Activated gamma-delta T cell (primary cell): ENCODE measurements around the gene KIAA1614.
"Not testable (repeated sequence)": the region's sequence is repeated elsewhere in the genome, so short reads cannot be mapped to it uniquely, and the experiment has no call there.

Source experiments
- DNase-seq: peaks from one replicate; lab custom pipeline; 2025; lab: John Stamatoyannopoulos, UW

The KIAA1614 gene

DNA sequence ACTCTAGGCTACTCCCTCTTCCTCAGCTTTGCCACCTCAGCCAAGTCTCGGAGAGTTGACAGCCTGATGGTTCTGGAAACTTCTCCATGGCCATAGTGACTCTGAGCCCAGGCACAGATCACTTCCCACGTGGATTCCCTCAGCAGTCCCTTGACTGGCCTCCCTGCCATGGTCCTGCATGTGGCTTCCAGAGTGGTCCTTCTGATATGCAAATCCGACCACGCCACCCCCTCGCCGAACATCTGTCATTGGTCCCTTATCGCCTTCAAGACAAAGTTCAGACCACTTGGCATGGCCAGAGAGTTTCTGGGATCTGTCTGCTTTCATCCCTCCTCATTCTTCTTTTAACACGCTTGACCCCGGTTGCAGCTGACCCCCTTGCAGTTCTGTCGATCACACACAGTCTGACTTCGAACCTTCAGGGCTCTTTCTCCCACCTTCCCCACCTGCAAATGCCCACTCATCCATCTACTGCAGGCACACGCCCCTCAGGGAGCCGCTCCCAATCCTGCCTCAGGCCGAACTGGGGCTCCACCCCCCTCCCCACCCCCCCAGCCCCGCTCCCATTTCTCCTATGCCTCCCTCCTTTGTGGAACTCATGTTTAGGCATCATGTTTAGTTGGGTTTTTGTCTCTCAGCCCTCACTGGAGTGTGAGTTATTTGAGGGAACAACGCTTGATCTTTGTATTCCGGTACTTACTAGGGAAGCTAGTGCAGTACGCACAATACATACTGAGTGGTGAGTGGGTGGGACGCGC is 29.0 kb downstream of the KIAA1614 start:
- DNase-seq, result no peak

DNA sequence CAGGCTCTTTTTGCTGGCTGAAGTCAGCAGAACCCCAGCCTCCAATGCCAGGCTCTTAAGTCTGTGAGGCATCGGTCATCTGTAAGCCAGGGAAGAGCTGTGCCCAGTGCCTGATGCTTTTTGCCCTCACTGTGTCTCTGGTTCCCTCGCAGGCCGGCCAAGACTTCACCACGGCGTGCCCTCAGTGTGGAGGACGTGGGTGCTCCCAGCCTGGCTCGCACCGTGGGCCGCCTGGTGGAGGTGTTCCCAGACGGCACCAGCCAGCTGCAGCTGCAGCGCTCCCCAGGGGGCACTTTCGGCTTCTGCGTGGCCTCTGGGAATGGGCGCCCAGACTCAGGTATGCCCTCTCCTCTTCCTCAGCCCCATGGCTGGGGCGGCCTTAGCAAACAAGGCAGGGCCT is 32.5 kb downstream of the KIAA1614 start:
- DNase-seq, result no peak

DNA sequence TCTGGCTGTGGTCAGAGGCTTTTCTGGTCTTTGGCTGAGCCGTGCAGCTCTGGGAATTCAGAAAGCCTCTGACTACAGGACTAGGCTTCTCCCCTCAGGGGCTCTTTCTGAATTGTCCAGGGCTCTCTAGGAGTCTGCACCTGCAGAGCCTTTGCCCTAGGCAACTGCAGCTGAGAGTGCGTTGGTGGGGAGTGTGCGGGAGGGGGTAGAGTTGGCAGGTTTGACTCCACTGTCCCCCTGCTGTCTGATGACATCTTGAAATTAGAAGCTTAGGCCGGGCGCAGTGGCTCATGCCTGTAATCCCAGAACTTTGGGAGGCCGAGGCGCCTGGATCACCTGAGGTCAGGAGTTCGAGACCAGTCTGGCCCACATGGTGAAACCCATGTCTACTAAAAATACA is 32.9 kb downstream of the KIAA1614 start:
- DNase-seq, result no peak

DNA sequence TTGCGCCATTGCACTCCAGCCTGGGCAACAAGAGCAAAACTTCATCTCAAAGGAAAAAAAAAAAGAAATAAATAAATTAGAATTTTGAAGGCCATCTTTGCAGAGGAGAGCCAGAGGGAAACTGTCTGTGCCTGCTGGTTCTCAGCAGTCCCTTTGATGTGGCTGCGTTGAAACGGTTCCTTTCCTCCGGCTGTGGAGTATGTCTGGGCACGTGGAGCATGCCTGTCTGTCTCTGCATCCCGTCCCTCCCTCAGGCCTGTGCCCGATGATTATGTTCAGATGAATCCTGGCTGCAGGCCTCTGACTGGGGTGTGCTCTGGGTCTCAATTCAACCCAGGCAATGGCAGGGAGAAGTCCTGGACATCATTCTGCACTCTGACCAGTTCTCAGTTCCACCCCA is 33.4 kb downstream of the KIAA1614 start:
- DNase-seq, result no peak

- no peak for DNase-seq
Observed at GRCh38 chr1:180946541-180947498, 34.1 kb downstream of the KIAA1614 start.

- DNase-seq, result no peak
Observed at GRCh38 chr1:180947499-180947885, 34.8 kb downstream of the KIAA1614 start.

DNA sequence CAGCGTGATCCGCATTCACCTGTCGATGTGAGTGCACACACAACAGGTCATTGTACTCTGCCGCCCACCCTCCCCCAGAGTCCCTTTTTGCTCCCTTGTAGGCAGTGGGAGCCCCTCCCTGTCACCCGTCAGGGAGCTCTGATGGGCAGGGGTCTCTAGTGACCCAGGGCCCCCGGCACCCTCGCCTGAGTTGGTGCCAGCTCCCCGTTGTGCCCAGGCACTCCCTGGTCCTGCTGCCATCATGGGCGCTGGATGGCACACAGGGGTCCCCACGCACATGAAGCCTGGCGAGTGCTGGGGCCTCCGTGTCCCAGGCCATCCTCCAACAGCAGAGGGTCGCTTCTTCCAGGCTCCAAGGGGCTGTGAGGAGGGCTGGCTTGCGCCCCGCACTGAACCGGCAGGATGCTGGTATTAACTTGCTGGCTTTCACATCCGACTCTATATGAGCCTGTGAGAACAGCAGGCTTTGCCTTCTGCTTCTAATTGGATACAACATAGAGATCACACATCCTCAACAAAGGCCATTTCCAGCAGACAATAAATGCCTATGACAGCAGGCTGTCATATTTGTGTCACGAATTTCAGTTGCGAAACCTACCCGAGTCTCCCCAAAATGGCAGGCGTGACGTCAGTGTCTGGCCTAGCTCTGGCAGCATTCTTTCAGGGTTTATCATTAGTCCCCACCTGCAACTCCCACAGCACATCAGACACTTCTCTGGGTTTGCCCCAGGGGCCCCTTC is 35.4 kb downstream of the KIAA1614 start:
- DNase-seq, result no peak

DNA sequence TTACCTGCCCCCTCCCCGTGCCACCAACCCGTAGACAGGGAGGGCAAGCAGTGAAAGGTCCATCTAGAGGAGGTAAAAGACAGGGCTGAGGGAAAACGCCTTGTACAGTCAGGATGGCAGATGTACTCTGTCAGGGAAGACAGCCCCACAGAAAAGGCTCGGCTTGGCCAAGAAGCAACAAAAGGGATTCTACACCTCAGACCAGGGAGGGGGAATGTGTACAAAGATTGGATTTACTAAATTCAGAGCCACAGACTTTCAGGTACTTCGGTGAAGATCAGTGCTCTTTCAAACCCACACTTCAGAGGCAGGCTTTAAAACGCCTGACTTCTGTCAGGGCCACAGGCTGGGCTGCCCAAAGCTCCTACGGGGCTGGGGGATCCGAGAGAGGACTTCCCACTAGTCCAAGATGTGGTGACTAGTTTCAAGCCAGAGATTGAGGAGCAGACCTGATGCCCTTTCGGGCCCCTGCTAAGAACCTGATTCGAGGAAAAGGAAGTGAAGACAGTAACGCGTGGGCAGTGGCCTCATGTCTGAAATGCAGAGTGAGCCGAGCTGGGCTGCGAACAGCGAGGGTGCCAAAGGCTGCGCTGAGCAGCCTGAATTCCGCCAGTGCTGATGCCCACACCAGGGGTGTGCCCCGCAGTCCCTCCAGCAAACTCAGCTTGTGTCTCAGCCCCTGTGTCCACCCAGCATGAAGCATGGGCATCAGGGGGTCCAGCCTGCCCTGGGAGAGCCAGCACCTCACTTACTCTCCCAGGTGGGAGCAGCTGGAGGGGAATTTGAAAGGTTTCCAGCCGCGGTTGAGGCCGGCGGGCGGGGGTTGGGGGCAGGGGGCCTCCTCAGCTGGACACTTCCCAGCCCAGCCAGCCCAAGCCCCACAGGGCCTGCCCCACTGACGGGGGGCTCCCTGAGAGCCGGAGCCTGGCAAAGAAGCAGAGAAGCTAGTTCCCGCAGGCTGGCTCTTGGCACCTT is 36.2 kb downstream of the KIAA1614 start:
- DNase-seq, result no peak

DNA sequence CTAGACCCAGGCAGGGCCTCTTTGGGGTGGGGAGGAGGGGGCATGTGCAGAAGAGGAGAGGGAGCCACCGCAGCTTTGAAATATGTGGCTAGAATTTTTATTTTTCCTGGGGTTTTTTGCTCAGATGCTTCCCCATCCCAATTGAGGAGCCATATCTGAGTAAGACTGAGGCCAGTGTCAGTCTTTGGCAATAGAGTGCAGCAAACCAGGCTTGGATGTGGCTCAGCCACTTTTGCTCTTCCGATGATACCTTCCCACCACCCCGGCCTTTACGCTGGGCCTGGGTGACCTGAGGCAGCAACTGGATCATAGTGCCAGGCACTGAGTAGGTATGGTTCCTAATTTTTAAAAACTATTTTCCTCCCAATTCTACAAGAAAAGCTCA is 36.9 kb downstream of the KIAA1614 start:
- DNase-seq, result no peak

GRCh38 chr1:180950321-180950720 is 37.6 kb downstream of the KIAA1614 start:
- DNase-seq, result no peak

DNA sequence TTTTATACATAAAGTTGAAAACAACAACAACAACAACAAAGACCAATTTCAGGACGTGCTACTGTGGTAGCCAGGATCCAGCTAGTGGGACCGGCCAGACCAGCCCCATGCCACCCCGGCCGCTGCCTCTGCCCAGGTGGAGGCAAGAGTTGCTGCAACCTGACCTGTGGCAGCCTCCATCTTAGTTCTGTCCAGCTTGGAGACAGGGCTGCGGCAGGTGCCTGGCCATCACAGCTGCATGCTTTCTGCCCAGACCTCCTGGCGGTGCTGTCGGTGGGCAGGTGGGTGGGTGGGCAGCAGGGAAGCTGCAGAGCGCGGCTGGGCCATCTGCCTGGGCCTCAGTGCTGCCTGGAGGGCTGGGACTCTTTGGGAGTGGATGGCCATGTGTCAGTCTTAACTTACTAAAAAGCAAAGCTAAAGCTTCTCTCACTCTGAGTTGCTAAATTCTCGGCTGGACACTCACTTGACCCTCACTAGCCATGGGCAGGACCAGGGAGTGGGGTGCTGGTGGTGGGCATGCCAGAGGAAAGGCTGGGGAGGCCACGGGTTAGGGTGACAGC is 38.6 kb downstream of the KIAA1614 start:
- DNase-seq, result no peak

- DNase-seq, result no peak
Observed at GRCh38 chr1:180951836-180952656, 39.3 kb downstream of the KIAA1614 start.

DNA sequence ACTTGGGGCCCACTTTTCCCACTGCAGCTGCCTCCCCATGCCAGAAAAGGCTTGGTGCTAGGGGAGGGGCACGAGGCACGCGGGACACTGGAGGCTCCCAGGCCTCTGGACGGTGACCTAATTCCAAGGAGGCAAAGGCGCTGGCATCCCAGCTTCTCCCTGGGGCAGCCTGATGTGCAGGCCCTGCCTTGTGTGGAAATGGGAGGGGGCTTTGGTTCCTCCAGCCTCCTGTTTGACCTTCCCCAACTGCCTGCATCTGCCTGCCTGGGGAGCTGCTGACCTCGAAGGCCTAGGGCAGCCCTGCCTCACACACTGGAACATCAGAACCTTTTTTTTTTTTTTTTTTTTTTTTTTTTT is 39.9 kb downstream of the KIAA1614 start:
- no peak for DNase-seq

DNA sequence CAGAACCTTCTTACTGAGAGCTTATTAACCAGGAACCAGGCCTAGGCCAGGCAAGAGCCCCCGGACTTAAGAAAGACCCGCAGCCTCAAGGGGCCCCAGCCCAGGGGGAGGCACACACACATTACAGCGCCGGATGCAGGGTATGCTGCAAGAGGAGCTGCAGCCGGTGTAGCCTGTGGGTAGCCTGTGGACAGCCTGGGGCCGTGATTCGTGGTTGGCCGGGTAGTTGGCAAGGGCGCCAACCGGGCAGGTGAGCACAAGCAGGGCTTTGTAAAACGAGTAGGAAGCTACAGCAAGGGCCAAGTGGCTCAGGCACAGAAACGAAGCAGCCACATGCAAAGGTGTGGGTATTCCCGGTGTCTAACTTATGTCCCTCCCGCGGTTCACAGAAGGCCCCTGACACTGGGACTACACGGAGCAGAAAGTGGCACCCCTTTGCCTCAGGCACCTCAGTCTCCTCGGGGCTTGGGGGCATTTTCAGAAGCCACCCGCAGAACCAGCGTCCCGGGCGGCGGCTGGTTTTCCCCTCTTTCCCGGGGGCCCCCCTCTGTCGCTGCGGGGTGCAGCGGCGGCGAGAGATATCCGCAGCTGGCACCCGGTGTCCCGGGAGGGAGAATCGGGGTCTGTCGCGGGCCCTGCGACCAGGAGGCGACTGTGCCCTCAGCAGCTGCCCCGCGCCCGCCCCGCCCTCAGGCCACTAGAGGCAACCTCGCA is 40.8 kb downstream of the KIAA1614 start:
- DNase-seq, result no peak

DNA sequence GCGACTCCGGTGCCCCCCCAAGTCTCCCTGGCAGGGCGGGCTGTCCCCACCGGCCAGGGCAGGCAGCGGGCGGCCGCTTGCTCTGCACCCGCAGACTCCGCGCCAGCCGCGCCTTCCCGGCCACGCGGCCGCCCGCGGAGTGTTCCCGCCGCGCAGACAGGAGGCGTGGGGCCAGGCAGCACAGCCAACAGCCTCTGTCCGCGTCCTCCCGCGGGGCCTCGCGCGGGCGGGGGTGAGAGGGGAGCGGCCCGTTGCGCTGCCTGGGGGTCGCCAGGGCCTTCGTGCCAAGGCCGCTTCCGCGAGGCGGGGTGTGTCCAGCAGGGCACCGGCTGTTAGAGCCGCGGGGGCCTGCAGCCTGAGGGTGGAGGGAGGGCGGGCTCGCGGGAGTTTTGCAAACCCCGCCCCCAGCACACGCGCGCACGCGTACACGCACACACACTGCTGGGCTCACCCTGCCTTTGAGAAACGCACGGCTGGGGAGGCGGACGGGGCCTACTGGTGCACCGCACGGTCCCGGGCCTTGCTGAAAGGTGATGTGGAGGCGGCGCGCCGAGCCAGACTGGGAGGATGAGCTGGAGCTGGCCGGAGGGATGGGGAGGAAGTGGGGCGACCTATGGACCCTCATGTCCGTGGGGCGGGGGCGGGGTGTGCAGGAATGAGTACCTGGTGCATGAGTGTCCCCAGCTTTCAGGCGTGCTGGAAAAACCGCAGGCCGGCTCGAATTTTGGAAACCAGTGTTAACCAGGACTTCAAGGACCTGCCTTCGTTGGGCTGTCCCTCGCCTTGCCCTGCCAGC is 41.5 kb downstream of the KIAA1614 start:
- DNase-seq, result peak; percentile 43

DNA sequence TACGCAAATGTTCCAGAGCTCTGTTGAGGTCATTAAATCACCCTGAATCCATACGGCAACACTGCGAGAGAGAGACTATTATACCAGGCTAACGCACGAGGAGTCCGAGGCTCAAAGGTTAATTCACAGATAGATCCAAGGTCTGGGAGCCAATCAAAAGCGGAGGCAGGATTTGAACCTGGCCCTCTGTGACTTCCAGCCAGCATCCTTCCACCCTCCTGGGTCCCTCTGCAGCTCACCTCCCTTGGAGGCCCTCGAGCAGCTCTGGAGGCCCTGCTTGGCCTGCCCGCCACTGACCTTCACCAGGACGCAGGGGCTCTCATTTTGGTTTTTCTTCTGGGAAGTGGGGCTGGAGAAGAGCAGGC is 42.1 kb downstream of the KIAA1614 start:
- no peak for DNase-seq

DNA sequence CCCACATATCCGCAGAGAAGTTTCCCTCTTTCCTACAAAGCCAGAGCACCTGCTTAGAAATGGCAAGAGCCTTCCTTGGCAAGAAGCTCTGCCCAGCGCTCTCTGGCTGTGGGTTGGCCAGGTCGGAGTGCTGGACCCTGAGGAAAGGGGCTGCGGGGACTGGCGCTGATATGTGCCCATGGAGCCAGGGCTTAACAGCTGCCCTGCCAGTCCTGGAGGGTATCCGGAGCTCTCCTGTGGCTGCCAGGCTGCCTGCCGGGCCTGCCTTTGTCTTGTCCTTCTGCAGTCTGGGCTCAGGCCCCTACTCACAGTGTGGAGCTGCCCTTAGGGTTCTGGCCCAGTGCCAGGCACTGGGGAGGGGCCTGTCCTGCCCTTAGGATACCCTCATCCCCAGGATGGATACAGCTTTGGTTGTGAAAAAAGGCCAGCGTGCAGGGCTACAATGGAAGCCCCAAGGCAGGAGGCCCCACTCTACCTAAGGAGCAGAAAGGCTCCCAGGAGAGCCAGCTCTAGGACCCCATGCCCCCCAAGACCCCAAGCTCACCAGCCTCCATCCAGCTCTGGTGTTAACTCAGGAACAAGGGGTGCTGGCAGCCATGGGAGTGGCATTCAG is 43.4 kb downstream of the KIAA1614 start:
- DNase-seq, result no peak

- not testable (repeated sequence) for DNase-seq
Observed at GRCh38 chr1:180959620-180960019, 46.9 kb downstream of the KIAA1614 start.
